ENCODE measurements around the gene NPAT.
A peak's percentile ranks its signal among the peaks of the same experiment; 100 is the strongest.

DNA sequence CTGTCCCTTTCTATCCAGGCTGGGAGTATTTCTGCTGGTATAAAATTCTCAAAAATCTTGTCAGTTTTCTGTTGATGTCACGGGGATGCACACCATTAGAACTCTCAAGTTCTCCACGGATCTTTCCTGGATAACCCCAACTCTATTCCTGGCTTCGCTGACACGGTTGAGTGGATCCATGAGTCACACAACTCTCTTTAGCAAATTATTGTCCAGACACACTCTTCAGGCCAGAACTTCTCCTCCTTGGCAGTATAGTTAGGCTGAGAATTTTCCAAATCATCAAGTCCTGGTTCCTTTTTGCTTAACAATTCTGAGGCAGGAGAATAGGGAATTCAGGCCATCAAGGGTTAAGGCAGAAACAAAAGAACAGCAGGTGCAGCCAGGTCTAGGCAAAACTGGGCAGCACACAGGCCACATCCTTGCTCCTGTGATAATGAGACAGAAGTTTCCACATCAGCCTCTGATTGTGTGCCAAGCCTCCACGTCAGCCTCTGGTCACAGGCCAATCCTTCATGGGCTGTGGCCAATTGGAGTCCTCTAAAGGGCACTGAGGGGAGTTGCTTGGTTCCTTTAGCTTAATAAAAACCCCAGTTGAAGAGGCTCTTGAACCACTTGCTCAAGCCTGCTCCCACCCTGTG lies 106.8 kb downstream of the NPAT start:
- TF ChIP-seq CTCF (IDR thresholded peaks at IDR 0.05) (no peak), POLR2A (IDR thresholded peaks at IDR 0.05) (no peak), POLR2AphosphoS5 (IDR thresholded peaks at IDR 0.05; ENCODE audit: insufficient read depth in 1 of 2, low read depth in 1 of 2) (peak; percentile 28 to 61)
